Right atrium auricular region (tissue), 2 donors: ENCODE data around the gene TERT. TPM values are rescaled to one million over a fixed set of nuclear protein-coding genes. Genes with fewer than 3 reads are reported as not detected.
"Not testable (repeated sequence)": the region's sequence is repeated elsewhere in the genome, so short reads cannot be mapped to it uniquely, and the experiment has no call there.

Experiments
- DNase-seq: peaks from one replicate; pipeline ENCODE4 v3.0.0-alpha.2; 2019; ENCODE audit warnings: low spot score
- H3K27ac ChIP-seq, 2 donors: fragments of 200-600 bp; sonication (generic); 1 replicate in 1 of 2; 2 replicates in 1 of 2; pipeline ENCODE4 v1.5.1; 2016 to 2019
- H3K27me3 ChIP-seq, 2 donors: fragments of 200-600 bp; sonication (generic); one replicate each; pipeline versions ENCODE4 v1.5.1 to v1.6.0; 2017 to 2019
- H3K36me3 ChIP-seq: fragments of 200-600 bp; sonication (generic); one replicate; pipeline ENCODE4 v1.5.1; 2016
- H3K4me1 ChIP-seq, 2 donors: fragments of 200-600 bp; sonication (generic); one replicate each; pipeline versions ENCODE4 v1.5.1 to v1.6.0; 2017 to 2019
- H3K4me3 ChIP-seq, 2 donors: fragments of 200-600 bp; sonication (generic); 1 replicate in 1 of 2; 2 replicates in 1 of 2; pipeline ENCODE4 v1.5.1; 2017 to 2019; ENCODE audit warnings: mild to moderate bottlenecking in 1 of 2, moderate library complexity in 1 of 2
- H3K9me3 ChIP-seq, 2 donors: fragments of 200-600 bp; sonication (generic); one replicate each; pipeline ENCODE4 v1.5.1; 2019
- CTCF ChIP-seq, 2 donors: fragments of 200-600 bp; sonication (generic); IDR thresholded peaks; one replicate each; pipeline ENCODE4 v1.5.1; 2019; ENCODE audit warnings: antibody characterized with exemption in 2 of 2
- total RNA-seq, 2 donors: library from RNA; depleted of rRNA; stranded (reverse); fragments of >200 nt; gene quantifications; one replicate each; pipeline ENCODE4 v1.1.0, GENCODE V29; 2016

The TERT gene
- not detected for total RNA-seq

- H3K4me1 ChIP-seq, result peaks cover 0 to 8% of the 10 kb centered on the region in 2 donors
- DNase-seq, result no peak
- no peak within 1 kb of the TSS for H3K27ac ChIP-seq
- TF ChIP-seq CTCF (IDR thresholded peaks at IDR 0.05), result no peak
- H3K27me3 ChIP-seq, result peaks cover 0 to 15% of the 10 kb centered on the region in 2 donors
- H3K9me3 ChIP-seq, result no peaks in the 10 kb centered on the region
- peak within 1 kb of the TSS in 1 of 2 donors; percentile 17 for H3K4me3 ChIP-seq
- no peaks in the 10 kb centered on the region for H3K36me3 ChIP-seq
Measured at GRCh38 chr5:1294835-1295649, at the start of gene TERT. TERT (minus strand) TSS chr5:1295068; CDS start chr5:1294989, 79 bp downstream.

DNA sequence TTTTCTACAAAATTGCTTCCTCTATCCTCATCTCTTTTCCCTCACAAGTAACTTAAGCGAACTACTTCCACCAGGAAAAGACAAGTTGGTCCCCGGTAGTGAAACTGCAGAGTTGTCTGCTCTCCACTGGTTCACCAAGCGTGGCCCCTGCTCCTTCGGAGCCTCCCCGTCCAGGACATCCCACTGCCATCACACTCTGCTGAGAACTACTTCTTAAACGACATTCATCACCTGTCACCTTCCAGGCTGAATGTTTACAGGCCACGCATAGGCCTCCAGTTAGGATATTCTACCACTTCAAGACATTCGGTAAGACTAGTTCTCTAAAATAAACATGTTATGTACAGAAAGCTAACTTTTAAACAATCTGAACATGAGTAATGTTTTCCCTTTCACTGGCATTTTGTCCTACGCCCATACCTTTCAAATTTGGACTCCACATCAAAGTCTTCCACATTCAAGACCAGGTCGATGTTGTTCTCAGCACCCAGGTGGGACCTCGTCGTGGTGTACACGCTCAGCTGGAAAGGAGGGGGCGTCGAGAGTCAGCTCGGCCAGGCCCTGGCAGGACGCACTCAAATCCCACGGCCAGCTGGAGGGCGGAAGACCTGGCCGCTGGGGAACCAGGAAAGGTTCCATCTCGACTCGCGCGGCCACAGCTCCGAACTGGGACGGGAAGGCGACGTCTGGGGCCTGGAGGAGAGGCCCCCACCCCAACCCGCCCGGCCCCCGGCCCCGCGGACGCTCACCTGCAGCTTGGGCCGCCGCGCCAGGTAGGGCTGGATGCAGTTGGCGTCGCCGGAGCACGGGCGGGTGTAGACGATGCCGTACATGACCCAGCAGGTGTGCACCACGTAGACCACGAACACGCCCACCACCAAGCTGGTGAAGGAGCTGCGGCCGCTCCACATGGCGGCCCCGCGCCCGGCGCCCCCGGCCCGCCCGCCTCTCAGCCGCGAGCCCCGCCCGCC is 49.3 kb upstream of the TERT start:
- Histone ChIP-seq H3K4me3 (peak overlapping the region; percentile 89 to 96), H3K9me3 (no peaks in the 10 kb centered on the region), H3K27me3 (no peaks in the 10 kb centered on the region), H3K27ac (peak overlapping the region; percentile 23 to 53), H3K36me3 (peaks cover 30% of the 10 kb centered on the region), H3K4me1 (peaks cover 0 to 25% of the 10 kb centered on the region in 2 donors)
- TF ChIP-seq CTCF (IDR thresholded peaks at IDR 0.05), result no peak
- DNase-seq, result no peak

GRCh38 chr5:1343315-1343751 is 48.5 kb upstream of the TERT start:
- DNase-seq, result no peak
- no peak overlapping the region for H3K4me3 ChIP-seq
- peaks cover 0 to 25% of the 10 kb centered on the region in 2 donors for H3K4me1 ChIP-seq
- H3K27me3 ChIP-seq, result no peaks in the 10 kb centered on the region
- peaks cover 39% of the 10 kb centered on the region for H3K36me3 ChIP-seq
- no peak for TF ChIP-seq CTCF (IDR thresholded peaks at IDR 0.05)
- H3K27ac ChIP-seq, result no peak overlapping the region
- H3K9me3 ChIP-seq, result no peaks in the 10 kb centered on the region

- not testable (repeated sequence) for DNase-seq, H3K9me3 ChIP-seq, H3K27me3 ChIP-seq, H3K4me3 ChIP-seq, H3K27ac ChIP-seq
- peaks cover 0 to 25% of the 10 kb centered on the region in 2 donors for H3K4me1 ChIP-seq
- H3K36me3 ChIP-seq, result peaks cover 45% of the 10 kb centered on the region
Measured at GRCh38 chr5:1342711-1343110, 47.8 kb upstream of the TERT start.

- TF ChIP-seq CTCF (IDR thresholded peaks at IDR 0.05), result no peak
- H3K36me3 ChIP-seq, result peaks cover 49% of the 10 kb centered on the region
- no peak overlapping the region for H3K27ac ChIP-seq
- no peaks in the 10 kb centered on the region for H3K27me3 ChIP-seq
- H3K4me1 ChIP-seq, result peaks cover 0 to 25% of the 10 kb centered on the region in 2 donors
- no peak for DNase-seq
- H3K4me3 ChIP-seq, result no peak overlapping the region
- no peaks in the 10 kb centered on the region for H3K9me3 ChIP-seq
Measured at GRCh38 chr5:1342268-1342667, 47.4 kb upstream of the TERT start.

DNA sequence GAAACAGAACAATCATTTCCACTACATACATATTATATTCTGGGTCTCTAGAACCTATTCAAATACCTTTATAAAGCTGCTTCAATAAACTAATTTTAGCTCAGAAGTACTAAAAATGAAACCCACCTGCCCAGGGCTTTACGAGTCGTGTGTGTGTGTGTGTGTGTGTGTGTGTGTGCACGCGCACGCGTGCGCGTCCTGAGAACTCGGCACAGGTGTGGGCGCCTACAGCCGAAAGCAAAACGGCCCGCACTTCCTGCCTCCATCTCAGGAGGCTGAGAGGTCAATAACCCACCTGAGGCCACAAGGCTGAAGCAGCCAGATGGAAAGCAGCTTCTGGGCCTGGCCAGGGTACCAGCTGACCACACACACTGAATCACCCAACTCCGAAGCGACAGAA is 47.0 kb upstream of the TERT start:
- Histone ChIP-seq H3K36me3 (peaks cover 53% of the 10 kb centered on the region), H3K27ac (no peak overlapping the region), H3K9me3 (no peaks in the 10 kb centered on the region), H3K27me3 (no peaks in the 10 kb centered on the region), H3K4me1 (peaks cover 0 to 25% of the 10 kb centered on the region in 2 donors), H3K4me3 (no peak overlapping the region)
- no peak for DNase-seq
- no peak for TF ChIP-seq CTCF (IDR thresholded peaks at IDR 0.05)

DNA sequence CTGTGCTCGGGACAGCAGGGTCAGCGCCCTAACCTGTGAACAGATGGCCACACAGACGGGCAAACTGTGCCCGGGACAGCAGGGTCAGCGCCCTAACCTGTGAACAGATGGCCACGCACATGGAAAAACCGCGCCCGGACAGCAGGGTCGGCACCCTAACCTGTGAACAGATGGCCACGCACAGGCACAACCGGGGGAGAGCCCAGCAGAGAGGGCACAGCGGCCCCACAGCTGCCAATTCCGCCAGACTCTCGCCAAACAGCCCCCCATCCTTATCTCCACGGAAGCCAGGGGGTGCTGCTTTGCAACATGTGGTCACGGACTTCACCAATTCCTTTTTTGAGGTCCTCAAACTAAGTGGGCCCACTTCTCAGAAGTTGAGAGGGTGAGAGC is 44.9 kb upstream of the TERT start:
- H3K4me3 ChIP-seq, H3K9me3 ChIP-seq, H3K27me3 ChIP-seq, DNase-seq, H3K27ac ChIP-seq: not testable (repeated sequence)
- peaks cover 0 to 15% of the 10 kb centered on the region in 2 donors for H3K4me1 ChIP-seq
- peaks cover 73% of the 10 kb centered on the region for H3K36me3 ChIP-seq

DNA sequence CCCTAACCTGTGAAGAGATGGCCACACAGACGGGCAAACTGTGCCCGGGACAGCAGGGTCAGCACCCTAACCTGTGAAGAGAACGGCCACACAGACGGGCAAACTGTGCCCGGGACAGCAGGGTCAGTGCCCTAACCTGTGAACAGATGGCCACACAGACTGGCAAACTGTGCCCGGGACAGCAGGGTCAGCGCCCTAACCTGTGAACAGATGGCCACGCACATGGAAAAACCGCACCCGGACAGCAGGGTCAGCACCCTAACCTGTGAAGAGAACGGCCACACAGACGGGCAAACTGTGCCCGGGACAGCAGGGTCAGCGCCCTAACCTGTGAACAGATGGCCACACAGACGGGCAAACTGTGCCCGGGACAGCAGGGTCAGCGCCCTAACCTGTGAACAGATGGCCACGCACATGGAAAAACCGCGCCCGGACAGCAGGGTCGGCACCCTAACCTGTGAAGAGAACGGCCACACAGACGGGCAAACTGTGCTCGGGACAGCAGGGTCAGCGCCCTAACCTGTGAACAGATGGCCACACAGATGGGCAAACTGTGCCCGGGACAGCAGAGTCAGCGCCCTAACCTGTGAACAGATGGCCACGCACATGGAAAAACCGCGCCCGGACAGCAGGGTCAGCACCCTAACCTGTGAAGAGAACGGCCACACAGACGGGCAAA is 44.4 kb upstream of the TERT start:
- not testable (repeated sequence) for H3K27ac ChIP-seq, H3K27me3 ChIP-seq, H3K9me3 ChIP-seq, DNase-seq, H3K4me3 ChIP-seq
- Histone ChIP-seq H3K4me1 (peaks cover 0 to 14% of the 10 kb centered on the region in 2 donors), H3K36me3 (peaks cover 77% of the 10 kb centered on the region)
